GM18517 (cell line): Measurements from ENCODE around the gene CNIH4.
A peak's percentile ranks its signal among the peaks of the same experiment; 100 is the strongest.
"Not testable (repeated sequence)": the region's sequence is repeated elsewhere in the genome, so short reads cannot be mapped to it uniquely, and the experiment has no call there.

ENCODE experiments used
- ATAC-seq: cut with Tn5 transposase; IDR thresholded peaks from one replicate; pipeline ENCODE4 v1.9.1; 2021; ENCODE audit warnings: mild to moderate bottlenecking, moderate library complexity; ENCODE audit not compliant: unreplicated experiment

Gene CNIH4

GRCh38 chr1:224348137-224348536 lies 8.5 kb upstream of the CNIH4 start:
- no peak for ATAC-seq

GRCh38 chr1:224349716-224350115 lies 7.0 kb upstream of the CNIH4 start:
- ATAC-seq = not testable (repeated sequence)

GRCh38 chr1:224352436-224353085 lies 4.1 kb upstream of the CNIH4 start:
- ATAC-seq = not testable (repeated sequence)

- no peak for ATAC-seq
These were observed 2.4 kb upstream of the CNIH4 start for GRCh38 chr1:224353975-224354925.

GRCh38 chr1:224357626-224358124 lies 996 bp downstream of the CNIH4 start:
- ATAC-seq = no peak

- ATAC-seq = no peak
These were observed 1.6 kb downstream of the CNIH4 start for GRCh38 chr1:224358237-224358636.

GRCh38 chr1:224359207-224359606 lies 2.5 kb downstream of the CNIH4 start:
- no peak for ATAC-seq

- ATAC-seq = peak; percentile 95
These were observed 11.7 kb downstream of the CNIH4 start for GRCh38 chr1:224368409-224368808.

GRCh38 chr1:224373008-224373590 lies 16.4 kb downstream of the CNIH4 start:
- ATAC-seq = no peak

GRCh38 chr1:224375059-224375458 lies 18.4 kb downstream of the CNIH4 start:
- ATAC-seq = no peak

GRCh38 chr1:224377676-224378006 lies 21.0 kb downstream of the CNIH4 start:
- ATAC-seq = peak; percentile 57

GRCh38 chr1:224378855-224379631 lies 22.4 kb downstream of the CNIH4 start:
- ATAC-seq = no peak

GRCh38 chr1:224380003-224380402 lies 23.3 kb downstream of the CNIH4 start:
- ATAC-seq = peak; percentile 68

GRCh38 chr1:224381880-224382548 lies 25.3 kb downstream of the CNIH4 start:
- no peak for ATAC-seq

GRCh38 chr1:224383218-224383617 lies 26.5 kb downstream of the CNIH4 start:
- no peak for ATAC-seq

GRCh38 chr1:224387302-224387912 lies 30.7 kb downstream of the CNIH4 start:
- no peak for ATAC-seq

- ATAC-seq = no peak
These were observed 31.3 kb downstream of the CNIH4 start for GRCh38 chr1:224387943-224388342.

- ATAC-seq = no peak
These were observed 33.8 kb downstream of the CNIH4 start for GRCh38 chr1:224390517-224390916.

- ATAC-seq = no peak
These were observed 36.0 kb downstream of the CNIH4 start for GRCh38 chr1:224392411-224393249.
